PC-9 (cell line): ENCODE measurements around the gene XXYLT1. TPM values are rescaled to one million over a fixed set of nuclear protein-coding genes. Genes with fewer than 3 reads are reported as not detected.
"Not testable (repeated sequence)": the region's sequence is repeated elsewhere in the genome, so short reads cannot be mapped to it uniquely, and the experiment has no call there.

Source experiments
- BruUV-seq: library from RNA; stranded (reverse); fragments of 400-500 nt; replicated peaks from 2 replicates; lab custom pipeline; 2021; lab: Mats Ljungman, UMichigan
- CTCF ChIA-PET: fragments of 300-600 bp; sonication (Branson Sonifier 250); formaldehyde crosslinking; loops from one replicate; lab custom pipeline; 2022; ENCODE audit warnings: antibody characterized with exemption; lab: Charles Lee
- POLR2A ChIA-PET: fragments of 300-600 bp; sonication (Branson Sonifier 250); formaldehyde crosslinking; loops from one replicate; lab custom pipeline; 2022; ENCODE audit warnings: antibody characterized with exemption; ENCODE audit not compliant: unreplicated experiment; lab: Charles Lee
- DNase-seq, 2 experiments: peaks; one replicate each; pipeline versions ENCODE4 v3.0.0 to v3.0.0-alpha.2; 2015 to 2022; ENCODE audit warnings: mixed read lengths in 1 of 2
- H2AFZ ChIP-seq: fragments of 200-600 bp; sonication (generic); 2 replicates; pipeline ENCODE4 v1.8.1; 2017; ENCODE audit warnings: antibody characterized with exemption
- H3F3A ChIP-seq: fragments of 200-600 bp; sonication (generic); 2 replicates; pipeline ENCODE4 v1.8.1; 2017; ENCODE audit warnings: antibody characterized with exemption, mild to moderate bottlenecking, low read depth; ENCODE audit not compliant: insufficient read depth
- H3K27ac ChIP-seq: fragments of 200-600 bp; sonication (generic); 2 replicates; pipeline ENCODE4 v1.6.1; 2016; ENCODE audit warnings: mixed run types
- H3K27me3 ChIP-seq: fragments of 200-600 bp; sonication (generic); 2 replicates; pipeline ENCODE4 v1.6.1; 2016; ENCODE audit warnings: low read depth, mixed run types; ENCODE audit not compliant: insufficient read depth
- H3K36me3 ChIP-seq: fragments of 200-600 bp; sonication (generic); 2 replicates; pipeline ENCODE4 v1.6.1; 2016; ENCODE audit warnings: low read depth, mixed run types
- H3K4me1 ChIP-seq: fragments of 200-600 bp; sonication (generic); replicated peaks from 2 replicates; pipeline ENCODE4 v1.6.1; 2016; ENCODE audit warnings: mixed run types; ENCODE audit not compliant: insufficient read depth
- H3K4me2 ChIP-seq: fragments of 200-600 bp; sonication (generic); 2 replicates; pipeline ENCODE4 v1.6.1; 2017; ENCODE audit warnings: mixed run types
- H3K4me3 ChIP-seq: fragments of 200-600 bp; sonication (generic); 2 replicates; pipeline ENCODE4 v1.6.1; 2016; ENCODE audit warnings: mixed run types
- H3K79me2 ChIP-seq: fragments of 200-600 bp; sonication (generic); 2 replicates; pipeline ENCODE4 v1.6.1; 2017; ENCODE audit warnings: low read depth, mixed run types
- H3K9me2 ChIP-seq: fragments of 200-600 bp; sonication (generic); 2 replicates; pipeline ENCODE4 v1.8.1; 2017; ENCODE audit warnings: mild to moderate bottlenecking; ENCODE audit not compliant: insufficient read depth
- H3K9me3 ChIP-seq: fragments of 200-600 bp; sonication (generic); 2 replicates; pipeline ENCODE4 v1.8.1; 2016; ENCODE audit warnings: low read depth; ENCODE audit not compliant: insufficient read depth
- H4K20me1 ChIP-seq: fragments of 200-600 bp; sonication (generic); 2 replicates; pipeline ENCODE4 v1.8.1; 2017; ENCODE audit not compliant: insufficient read depth
- EZH2 ChIP-seq: fragments of 200-600 bp; sonication (generic); IDR thresholded peaks from 2 replicates; pipeline ENCODE4 v1.8.0; 2017; ENCODE audit warnings: antibody characterized with exemption, low read depth
- intact Hi-C: fragments of 100-400 bp; cut with micrococcal nuclease; formaldehyde crosslinking; loops from one replicate; pipeline ENCODE4 v1.10.0; 2022; ENCODE audit not compliant: unreplicated experiment
- total RNA-seq: library from RNA; stranded (reverse); gene quantifications from 2 replicates; pipeline ENCODE4 v1.2.3, GENCODE V29; 2021
- TF ChIP-seq, protein P1 (sequence below): fragments of 200-600 bp; sonication (generic); conservative IDR thresholded peaks from 2 replicates; pipeline ENCODE4 v1.6.1; 2017; ENCODE audit warnings: mixed run types, antibody characterized with exemption, mild to moderate bottlenecking, moderate library complexity

The XXYLT1 gene
- total RNA-seq, 1 experiment from 2014 or later = 13.3 TPM

DNA sequence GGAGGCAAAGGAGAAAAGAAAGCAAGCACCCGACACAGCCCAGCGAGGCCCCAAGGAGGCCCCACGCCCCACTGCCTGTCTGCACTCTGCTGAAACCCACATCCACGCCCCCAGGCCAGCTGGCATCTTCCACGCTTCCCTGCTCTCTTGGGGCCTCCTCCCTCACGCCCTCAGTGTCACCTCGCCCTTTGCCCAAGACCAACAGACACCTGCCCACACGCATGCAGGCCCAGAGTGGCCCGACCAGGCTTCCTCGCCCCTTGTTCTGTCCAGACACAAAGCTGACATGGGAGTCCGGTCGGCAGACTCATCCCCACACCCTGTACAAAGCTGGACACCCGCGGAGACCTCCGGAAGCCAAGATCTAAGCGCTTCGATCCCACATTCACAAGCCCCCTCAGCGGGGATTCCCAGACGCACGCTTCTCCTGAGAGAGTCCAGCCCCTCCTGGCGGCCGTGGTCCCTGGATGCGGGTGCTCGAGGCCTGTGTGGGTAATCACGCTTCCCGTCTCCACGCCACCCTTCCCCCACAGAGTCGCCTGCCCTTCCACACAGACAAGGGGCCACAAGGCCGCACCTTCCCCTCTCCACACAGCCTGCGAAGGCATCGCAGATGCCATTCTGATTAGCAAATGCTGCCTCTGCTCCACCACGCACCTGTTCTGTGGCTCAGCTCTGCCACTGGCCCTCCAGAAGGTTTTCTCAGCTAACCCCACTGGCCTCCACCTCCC, 176.6 kb downstream of the XXYLT1 start:
- ChIA-PET POLR2A (no interaction called here), CTCF (interaction anchor here (0.6 kb wide), 1 partner anchor 109 kb away, joined by 3 read pairs; no protein-coding TSS in a partner anchor)
- Histone ChIP-seq H3K9me2 (no peaks in the 10 kb centered on the region), H3K4me2 (no peak overlapping the region), H3K27me3 (no peaks in the 10 kb centered on the region), H2AFZ (no peak overlapping the region), H3K36me3 (no peaks in the 10 kb centered on the region), H3F3A (no peaks in the 10 kb centered on the region), H3K79me2 (no peaks in the 10 kb centered on the region), H3K27ac (no peak overlapping the region), H3K4me1 (peaks cover 6% of the 10 kb centered on the region), H4K20me1 (no peaks in the 10 kb centered on the region), H3K4me3 (no peak overlapping the region), H3K9me3 (no peaks in the 10 kb centered on the region)
- TF ChIP-seq EZH2 = no peak
- TF ChIP-seq, protein P1, sequence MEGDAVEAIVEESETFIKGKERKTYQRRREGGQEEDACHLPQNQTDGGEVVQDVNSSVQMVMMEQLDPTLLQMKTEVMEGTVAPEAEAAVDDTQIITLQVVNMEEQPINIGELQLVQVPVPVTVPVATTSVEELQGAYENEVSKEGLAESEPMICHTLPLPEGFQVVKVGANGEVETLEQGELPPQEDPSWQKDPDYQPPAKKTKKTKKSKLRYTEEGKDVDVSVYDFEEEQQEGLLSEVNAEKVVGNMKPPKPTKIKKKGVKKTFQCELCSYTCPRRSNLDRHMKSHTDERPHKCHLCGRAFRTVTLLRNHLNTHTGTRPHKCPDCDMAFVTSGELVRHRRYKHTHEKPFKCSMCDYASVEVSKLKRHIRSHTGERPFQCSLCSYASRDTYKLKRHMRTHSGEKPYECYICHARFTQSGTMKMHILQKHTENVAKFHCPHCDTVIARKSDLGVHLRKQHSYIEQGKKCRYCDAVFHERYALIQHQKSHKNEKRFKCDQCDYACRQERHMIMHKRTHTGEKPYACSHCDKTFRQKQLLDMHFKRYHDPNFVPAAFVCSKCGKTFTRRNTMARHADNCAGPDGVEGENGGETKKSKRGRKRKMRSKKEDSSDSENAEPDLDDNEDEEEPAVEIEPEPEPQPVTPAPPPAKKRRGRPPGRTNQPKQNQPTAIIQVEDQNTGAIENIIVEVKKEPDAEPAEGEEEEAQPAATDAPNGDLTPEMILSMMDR = no peak
- DNase-seq = no peak
- BruUV-seq = no TSS peak
- intact Hi-C loops = no loop called here

DNA sequence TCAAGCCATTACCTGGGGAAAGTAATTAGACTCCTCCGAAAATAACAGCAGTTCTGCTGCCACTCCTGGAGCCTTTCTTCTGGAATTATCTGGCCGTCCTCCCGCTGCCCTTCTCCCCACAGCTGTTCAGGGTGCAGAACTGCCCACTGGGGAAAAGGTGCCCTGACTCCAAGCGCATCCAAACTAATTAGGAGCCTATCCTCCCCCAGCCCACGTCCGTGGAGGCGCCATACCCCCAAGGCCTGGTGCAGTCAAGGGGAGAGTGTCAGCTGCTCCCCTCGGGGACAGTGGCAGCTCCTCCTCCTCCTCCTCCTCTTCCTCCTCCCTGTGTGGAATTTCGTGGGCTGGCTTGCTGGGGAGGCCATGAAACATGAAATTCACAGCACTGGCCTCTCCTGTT, 177.2 kb downstream of the XXYLT1 start:
- H3K4me1 ChIP-seq = peaks cover 6% of the 10 kb centered on the region
- BruUV-seq = no TSS peak
- no peak overlapping the region for H2AFZ ChIP-seq
- H3K36me3 ChIP-seq = no peaks in the 10 kb centered on the region
- intact Hi-C loops = no loop called here
- H3K27me3 ChIP-seq = no peaks in the 10 kb centered on the region
- ChIA-PET POLR2A (no interaction called here), CTCF (no interaction called here)
- H3F3A ChIP-seq = no peaks in the 10 kb centered on the region
- H3K27ac ChIP-seq = no peak overlapping the region
- no peak for DNase-seq
- no peaks in the 10 kb centered on the region for H3K9me2 ChIP-seq
- no peaks in the 10 kb centered on the region for H3K9me3 ChIP-seq
- no peak overlapping the region for H3K4me3 ChIP-seq
- H3K4me2 ChIP-seq = no peak overlapping the region
- H4K20me1 ChIP-seq = no peaks in the 10 kb centered on the region
- no peaks in the 10 kb centered on the region for H3K79me2 ChIP-seq
- no peak for TF ChIP-seq EZH2
- TF ChIP-seq, protein P1 = no peak

DNA sequence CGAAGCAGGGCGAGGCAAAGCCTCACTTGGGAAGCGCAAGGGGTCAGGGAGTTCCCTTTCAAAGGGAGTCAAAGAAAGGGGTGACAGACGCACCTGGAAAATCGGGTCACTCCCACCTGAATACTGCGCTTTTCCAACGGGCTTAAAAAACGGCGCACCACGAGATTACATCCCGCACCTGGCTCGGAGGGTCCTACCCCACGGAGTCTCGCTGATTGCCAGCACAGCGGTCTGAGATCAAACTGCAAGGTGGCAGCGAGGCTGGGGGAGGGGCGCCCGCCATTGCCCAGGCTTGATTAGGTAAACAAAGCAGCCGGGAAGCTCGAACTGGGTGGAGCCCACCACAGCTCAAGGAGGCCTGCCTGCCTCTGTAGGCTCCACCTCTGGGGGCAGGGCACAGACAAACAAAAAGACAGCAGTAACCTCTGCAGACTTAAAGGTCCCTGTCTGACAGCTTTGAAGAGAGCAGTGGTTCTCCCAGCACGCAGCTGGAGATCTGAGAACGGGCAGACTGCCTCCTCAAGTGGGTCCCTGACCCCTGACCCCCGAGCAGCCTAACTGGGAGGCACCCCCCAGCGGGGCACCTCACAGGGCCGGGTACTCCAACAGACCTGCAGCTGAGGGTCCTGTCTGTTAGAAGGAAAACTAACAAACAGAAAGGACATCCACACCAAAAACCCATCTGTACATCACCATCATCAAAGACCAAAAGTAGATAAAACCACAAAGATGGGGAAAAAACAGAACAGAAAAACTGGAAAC, 182.9 kb downstream of the XXYLT1 start:
- intact Hi-C loops, BruUV-seq, H3K79me2 ChIP-seq, H3K36me3 ChIP-seq, H3K9me2 ChIP-seq, H3K4me3 ChIP-seq, H3K4me2 ChIP-seq, H3K27me3 ChIP-seq, H3K9me3 ChIP-seq, H4K20me1 ChIP-seq, H3K27ac ChIP-seq, H3K4me1 ChIP-seq, H3F3A ChIP-seq, H2AFZ ChIP-seq: not testable (repeated sequence)
- ChIA-PET CTCF (interaction anchor here (0.6 kb wide), 1 partner anchor 373 kb away, joined by 3 read pairs; no protein-coding TSS in a partner anchor), POLR2A (interaction anchor here (0.5 kb wide), 1 partner anchor 13 kb away, joined by 4 read pairs; no protein-coding TSS in a partner anchor)
- peak in 1 of 2 experiments; percentile 40 for DNase-seq
